Left renal cortex interstitium (tissue), 4 donors: ENCODE measurements around the gene ZNF683. TPM values are rescaled to one million over a fixed set of nuclear protein-coding genes. Genes with fewer than 3 reads are reported as not detected.
"Not testable (repeated sequence)": the region's sequence is repeated elsewhere in the genome, so short reads cannot be mapped to it uniquely, and the experiment has no call there.

Experiments used
- DNase-seq, 4 donors: peaks; one replicate each; pipeline ENCODE4 v3.0.0-alpha.2; 2013; ENCODE audit warnings: low read depth in 4 of 4, low spot score in 2 of 4, missing footprints in 1 of 4
- polyA plus RNA-seq, 4 donors: library from polyadenylated mRNA; unstranded; fragments of 120-200 nt; gene quantifications; one replicate each; pipeline ENCODE4 v1.2.1, GENCODE V29; 2013; ENCODE audit not compliant: insufficient read length in 4 of 4

ZNF683 gene
- polyA plus RNA-seq, 4 donors: 0.14 TPM; not detected in 3

GRCh38 chr1:26387447-26387846 is 14.9 kb upstream of the ZNF683 start:
- no peak for DNase-seq

GRCh38 chr1:26385063-26385462 is 12.5 kb upstream of the ZNF683 start:
- not testable (repeated sequence) for DNase-seq

- no peak for DNase-seq
Measured at GRCh38 chr1:26384076-26384475, 11.5 kb upstream of the ZNF683 start.

GRCh38 chr1:26378879-26379251 is 6.3 kb upstream of the ZNF683 start:
- no peak for DNase-seq

GRCh38 chr1:26378088-26378878 is 5.7 kb upstream of the ZNF683 start:
- DNase-seq: no peak

- DNase-seq: no peak
Measured at GRCh38 chr1:26376050-26376449, 3.5 kb upstream of the ZNF683 start.

GRCh38 chr1:26375081-26375480 is 2.5 kb upstream of the ZNF683 start:
- no peak for DNase-seq

GRCh38 chr1:26374361-26374760 is 1.8 kb upstream of the ZNF683 start:
- DNase-seq: not testable (repeated sequence)

GRCh38 chr1:26373789-26374188 is 1.2 kb upstream of the ZNF683 start:
- DNase-seq: no peak

GRCh38 chr1:26373281-26373680 is 731 bp upstream of the ZNF683 start:
- DNase-seq: no peak

GRCh38 chr1:26372039-26372438 is 511 bp downstream of the ZNF683 start:
- no peak for DNase-seq

- DNase-seq: no peak
Measured at GRCh38 chr1:26370591-26371382, 1.8 kb downstream of the ZNF683 start.

- DNase-seq: no peak
Measured at GRCh38 chr1:26368486-26368885, 4.1 kb downstream of the ZNF683 start.

GRCh38 chr1:26368006-26368405 is 4.5 kb downstream of the ZNF683 start:
- DNase-seq: no peak

GRCh38 chr1:26367441-26367840 is 5.1 kb downstream of the ZNF683 start:
- no peak for DNase-seq

GRCh38 chr1:26364956-26365355 is 7.6 kb downstream of the ZNF683 start:
- DNase-seq: no peak

- peak in 3 of 4 donors; percentile 32 to 53 (median 42) for DNase-seq
Measured at GRCh38 chr1:26363549-26364448, 8.8 kb downstream of the ZNF683 start.

- no peak for DNase-seq
Measured at GRCh38 chr1:26362331-26362730, 10.2 kb downstream of the ZNF683 start.

- DNase-seq: no peak
Measured at GRCh38 chr1:26361605-26362122, 10.9 kb downstream of the ZNF683 start.

GRCh38 chr1:26360807-26361604 is 11.5 kb downstream of the ZNF683 start:
- no peak for DNase-seq
